AG10803 (cell line): ENCODE measurements around the gene CAMK1D.

Experiments used
- DNase-seq: peaks from one replicate; pipeline ENCODE4 v3.0.0; 2010; ENCODE audit warnings: low read depth
- H3K4me3 ChIP-seq: 2 replicates; pipeline ENCODE4 v1.5.1; 2011; ENCODE audit warnings: mild to moderate bottlenecking, low read length, control low read depth
- TF ChIP-seq, protein P1 (sequence below): conservative IDR thresholded peaks from 2 replicates; pipeline ENCODE4 v1.5.1; 2011; ENCODE audit warnings: mild to moderate bottlenecking, low read length, control low read depth, inconsistent platforms

Gene CAMK1D

DNA sequence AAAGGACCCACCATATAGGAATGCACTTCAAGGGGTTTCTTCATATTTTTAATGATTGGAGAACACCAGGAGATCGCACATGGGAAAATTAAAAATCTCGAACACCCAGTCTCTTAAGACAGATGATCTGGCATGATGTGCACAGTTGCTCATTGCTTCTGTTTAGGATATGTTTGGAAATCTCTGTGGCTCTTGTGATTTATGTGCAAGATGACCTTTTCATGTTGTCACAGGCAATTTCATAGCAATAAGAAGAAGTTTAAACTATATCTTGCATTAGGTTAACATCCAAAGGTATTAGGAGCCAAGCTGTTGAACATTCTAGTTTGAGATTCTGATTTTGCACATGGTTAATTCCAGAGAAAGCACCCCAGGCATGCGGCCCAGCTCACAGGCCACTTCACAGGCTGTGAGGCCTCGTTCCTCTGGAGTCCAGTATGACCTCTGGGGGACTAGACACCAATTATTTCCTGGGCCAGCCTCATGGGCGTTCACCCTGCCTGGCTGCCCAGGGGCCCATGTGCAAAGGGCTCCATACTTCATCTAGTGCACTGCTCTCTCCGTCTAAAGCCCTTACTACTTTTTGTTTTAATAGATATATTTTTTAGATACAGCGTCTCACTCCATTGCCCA lies 28.4 kb downstream of the CAMK1D start:
- no peak overlapping the region for H3K4me3 ChIP-seq
- TF ChIP-seq, protein P1, sequence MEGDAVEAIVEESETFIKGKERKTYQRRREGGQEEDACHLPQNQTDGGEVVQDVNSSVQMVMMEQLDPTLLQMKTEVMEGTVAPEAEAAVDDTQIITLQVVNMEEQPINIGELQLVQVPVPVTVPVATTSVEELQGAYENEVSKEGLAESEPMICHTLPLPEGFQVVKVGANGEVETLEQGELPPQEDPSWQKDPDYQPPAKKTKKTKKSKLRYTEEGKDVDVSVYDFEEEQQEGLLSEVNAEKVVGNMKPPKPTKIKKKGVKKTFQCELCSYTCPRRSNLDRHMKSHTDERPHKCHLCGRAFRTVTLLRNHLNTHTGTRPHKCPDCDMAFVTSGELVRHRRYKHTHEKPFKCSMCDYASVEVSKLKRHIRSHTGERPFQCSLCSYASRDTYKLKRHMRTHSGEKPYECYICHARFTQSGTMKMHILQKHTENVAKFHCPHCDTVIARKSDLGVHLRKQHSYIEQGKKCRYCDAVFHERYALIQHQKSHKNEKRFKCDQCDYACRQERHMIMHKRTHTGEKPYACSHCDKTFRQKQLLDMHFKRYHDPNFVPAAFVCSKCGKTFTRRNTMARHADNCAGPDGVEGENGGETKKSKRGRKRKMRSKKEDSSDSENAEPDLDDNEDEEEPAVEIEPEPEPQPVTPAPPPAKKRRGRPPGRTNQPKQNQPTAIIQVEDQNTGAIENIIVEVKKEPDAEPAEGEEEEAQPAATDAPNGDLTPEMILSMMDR, result no peak
- DNase-seq, result no peak

- DNase-seq, result no peak
- no peak overlapping the region for H3K4me3 ChIP-seq
- TF ChIP-seq, protein P1, result no peak
Observed at GRCh38 chr10:12380999-12381398, 31.7 kb downstream of the CAMK1D start.

- TF ChIP-seq, protein P1, result no peak
- no peak for DNase-seq
- H3K4me3 ChIP-seq, result no peak overlapping the region
Observed at GRCh38 chr10:12381536-12382156, 32.3 kb downstream of the CAMK1D start.

- DNase-seq, result no peak
- TF ChIP-seq, protein P1, result no peak
- H3K4me3 ChIP-seq, result no peak overlapping the region
Observed at GRCh38 chr10:12382157-12382548, 32.8 kb downstream of the CAMK1D start.

- no peak overlapping the region for H3K4me3 ChIP-seq
- TF ChIP-seq, protein P1, result no peak
- DNase-seq, result no peak
Observed at GRCh38 chr10:12382956-12383531, 33.7 kb downstream of the CAMK1D start.

DNA sequence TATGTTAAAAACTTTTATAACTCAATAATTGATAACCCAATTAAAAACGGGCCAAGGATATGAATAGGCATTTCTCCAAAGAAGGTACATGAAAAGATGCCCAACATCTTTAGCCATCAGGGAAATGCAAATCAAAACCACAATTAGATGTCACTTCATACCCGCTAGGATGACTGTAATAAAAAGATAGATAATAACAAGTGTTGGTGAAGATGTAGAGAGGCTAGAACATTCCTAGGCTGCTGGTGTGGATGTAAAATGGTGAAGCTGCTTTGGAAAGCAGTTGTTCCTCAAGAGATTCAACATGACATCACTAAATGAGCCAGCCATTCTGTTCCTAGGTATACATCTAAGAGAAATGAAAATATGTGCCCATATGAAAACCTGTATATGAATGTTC lies 35.6 kb downstream of the CAMK1D start:
- TF ChIP-seq, protein P1, result no peak
- no peak for DNase-seq
- no peak overlapping the region for H3K4me3 ChIP-seq
